ENCODE data around the gene ARHGAP10. TPM values are rescaled to one million over a fixed set of nuclear protein-coding genes. Genes with fewer than 3 reads are reported as not detected.

The ARHGAP10 gene
- total RNA-seq, 1 experiment from 2014 or later: 11.7 TPM

DNA sequence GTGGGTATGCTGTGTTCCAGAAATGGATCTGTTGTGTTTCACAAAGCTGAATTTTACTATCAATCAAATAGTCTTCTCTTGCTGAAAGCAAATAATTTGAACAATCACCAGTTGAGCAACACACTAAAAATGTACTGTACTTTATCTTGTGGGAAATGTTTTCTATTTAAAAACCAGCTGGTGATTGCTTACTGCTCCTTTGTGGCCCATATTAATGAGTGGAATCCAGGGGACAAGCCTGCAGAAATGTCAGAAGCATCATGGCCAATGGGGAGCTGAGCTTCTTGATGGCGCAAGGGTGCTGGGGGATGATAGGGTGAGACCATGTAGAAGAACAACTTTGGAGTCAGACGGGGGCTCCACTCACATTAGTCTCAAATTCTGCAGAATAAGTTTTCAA is 346.2 kb downstream of the ARHGAP10 start:
- no peak for TF ChIP-seq CTCF (IDR thresholded peaks at IDR 0.05)
- TF ChIP-seq TCF7L2 (IDR thresholded peaks at IDR 0.05; ENCODE audit: low read depth, low read length): no peak
- no peak for TF ChIP-seq REST (IDR thresholded peaks at IDR 0.05; ENCODE audit: insufficient read depth in 1 of 2, low read depth in 2 of 2, low read length in 1 of 2)
- TF ChIP-seq POLR2AphosphoS5 (IDR thresholded peaks at IDR 0.05; ENCODE audit: low read depth, low read length): no peak
- no peak for TF ChIP-seq SIN3A (IDR thresholded peaks at IDR 0.05; ENCODE audit: borderline replicate concordance, insufficient read depth, low read depth, low read length)
- Histone ChIP-seq H3K27ac (ENCODE audit: low read length) (no peak overlapping the region), H3K27me3 (ENCODE audit: control insufficient read depth, insufficient read depth, low read length) (no peaks in the 10 kb centered on the region), H3K4me3 (ENCODE audit: low read depth in 2 of 2, low read length in 2 of 2) (no peak overlapping the region), H3K9me3 (ENCODE audit: control insufficient read depth, insufficient read depth, low read depth, low read length) (no peaks in the 10 kb centered on the region), H3K4me1 (ENCODE audit: control insufficient read depth, insufficient read depth, low read length) (no peaks in the 10 kb centered on the region), H3K36me3 (ENCODE audit: control insufficient read depth, insufficient read depth, low read length) (no peaks in the 10 kb centered on the region)
- no TSS peak for BruUV-seq (replicated peaks)
- POLR2A ChIA-PET: no interaction called here
- in situ Hi-C loops (cut with HindIII; ENCODE audit: low pct_unique_long_range_greater_than_20kb, low sequenced_read_pairs): no loop called here
- no peak for DNase-seq (ENCODE audit: low read depth, low spot score)
- CTCF ChIA-PET: no interaction called here
- no peak for ATAC-seq
- intact Hi-C loops (cut with micrococcal nuclease; ENCODE audit: unreplicated experiment): no loop called here

DNA sequence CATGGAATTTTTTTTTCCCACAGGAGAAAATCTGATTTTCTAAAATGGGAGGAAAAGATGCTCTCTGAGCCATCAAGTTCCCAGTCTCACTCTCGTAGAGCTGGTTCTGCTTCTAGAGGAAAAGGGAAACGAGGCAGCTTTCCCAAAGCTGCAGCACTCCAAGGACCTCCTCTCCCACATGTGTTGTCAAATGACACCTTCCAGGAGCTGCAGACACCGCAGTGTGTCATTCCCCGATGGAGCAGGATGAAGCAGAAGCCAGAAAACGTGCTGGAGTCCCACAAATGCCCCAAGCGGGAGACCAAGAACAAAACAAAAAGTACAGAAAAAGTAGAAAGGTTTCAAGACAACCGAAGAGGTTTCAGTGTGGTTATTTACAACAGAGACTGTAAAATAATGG is 348.1 kb downstream of the ARHGAP10 start:
- no peak for DNase-seq (ENCODE audit: low read depth, low spot score)
- Histone ChIP-seq H3K27me3 (ENCODE audit: control insufficient read depth, insufficient read depth, low read length) (no peaks in the 10 kb centered on the region), H3K9me3 (ENCODE audit: control insufficient read depth, insufficient read depth, low read depth, low read length) (no peaks in the 10 kb centered on the region), H3K36me3 (ENCODE audit: control insufficient read depth, insufficient read depth, low read length) (no peaks in the 10 kb centered on the region), H3K4me1 (ENCODE audit: control insufficient read depth, insufficient read depth, low read length) (no peaks in the 10 kb centered on the region), H3K27ac (ENCODE audit: low read length) (no peak overlapping the region), H3K4me3 (ENCODE audit: low read depth in 2 of 2, low read length in 2 of 2) (no peak overlapping the region)
- CTCF ChIA-PET: no interaction called here
- BruUV-seq (replicated peaks): no TSS peak
- no peak for ATAC-seq
- intact Hi-C loops (cut with micrococcal nuclease; ENCODE audit: unreplicated experiment): no loop called here
- in situ Hi-C loops (cut with HindIII; ENCODE audit: low pct_unique_long_range_greater_than_20kb, low sequenced_read_pairs): no loop called here
- POLR2A ChIA-PET: no interaction called here
- TF ChIP-seq TCF7L2 (IDR thresholded peaks at IDR 0.05; ENCODE audit: low read depth, low read length) (no peak), POLR2AphosphoS5 (IDR thresholded peaks at IDR 0.05; ENCODE audit: low read depth, low read length) (no peak), CTCF (IDR thresholded peaks at IDR 0.05) (no peak), SIN3A (IDR thresholded peaks at IDR 0.05; ENCODE audit: borderline replicate concordance, insufficient read depth, low read depth, low read length) (no peak), REST (IDR thresholded peaks at IDR 0.05; ENCODE audit: insufficient read depth in 1 of 2, low read depth in 2 of 2, low read length in 1 of 2) (no peak)

All from Panc1 (cell line).